Keratinocyte (primary cell): Measurements from ENCODE around the gene DGKD. TPM values are rescaled to one million over a fixed set of nuclear protein-coding genes. Genes with fewer than 3 reads are reported as not detected.
"Not testable (repeated sequence)": the region's sequence is repeated elsewhere in the genome, so short reads cannot be mapped to it uniquely, and the experiment has no call there.

ENCODE experiments used
- DNase-seq: peaks from one replicate; pipeline ENCODE4 v3.0.0-alpha.2; 2011; ENCODE audit warnings: low read depth, missing footprints, low spot score
- FAIRE-seq: peaks from 2 replicates; lab custom pipeline; 2011; peaks lifted over from hg19 to GRCh38; lab: Jason Lieb, UNC
- H2AFZ ChIP-seq: 2 replicates; pipeline ENCODE4 v1.6.0; 2012; ENCODE audit warnings: low read length, control low read depth, inconsistent platforms; ENCODE audit not compliant: control insufficient read depth
- H3K27ac ChIP-seq: 2 replicates; pipeline ENCODE4 v1.5.1; 2011; ENCODE audit warnings: low read length; ENCODE audit not compliant: control insufficient read depth, insufficient read depth
- H3K27me3 ChIP-seq: 3 replicates; pipeline ENCODE4 v1.6.0; 2011; ENCODE audit warnings: low read length; ENCODE audit not compliant: control insufficient read depth, insufficient read depth; ENCODE audit errors: extremely low read depth
- H3K36me3 ChIP-seq, 2 experiments: 2 replicates in 1 of 2; 3 replicates in 1 of 2; pipeline ENCODE4 v1.5.1; 2011; ENCODE audit warnings: low read length in 2 of 2, mild to moderate bottlenecking in 1 of 2; ENCODE audit not compliant: control insufficient read depth in 2 of 2, insufficient read depth in 2 of 2; ENCODE audit errors: extremely low read depth in 1 of 2
- H3K4me1 ChIP-seq: 3 replicates; pipeline ENCODE4 v1.5.1; 2011; ENCODE audit warnings: low read length; ENCODE audit not compliant: control insufficient read depth, insufficient read depth; ENCODE audit errors: extremely low read depth
- H3K4me2 ChIP-seq: 3 replicates; pipeline ENCODE4 v1.6.0; 2011; ENCODE audit warnings: low read depth, low read length; ENCODE audit not compliant: control insufficient read depth, insufficient read depth; ENCODE audit errors: extremely low read depth
- H3K4me3 ChIP-seq, 3 experiments: fragments of 200-600 bp in 1 of 3; sonication (generic) in 1 of 3; 2 replicates in 2 of 3; 3 replicates in 1 of 3; pipeline ENCODE4 v1.5.1; 2011 to 2016; ENCODE audit warnings: low read length in 3 of 3, mild to moderate bottlenecking in 3 of 3, control low read depth in 2 of 3, inconsistent platforms in 1 of 3, low read depth in 1 of 3, mixed read lengths in 1 of 3, mixed run types in 1 of 3, moderate library complexity in 1 of 3; ENCODE audit not compliant: control insufficient read depth in 2 of 3, insufficient read depth in 2 of 3; ENCODE audit errors: extremely low read depth in 1 of 3
- H3K79me2 ChIP-seq: 2 replicates; pipeline ENCODE4 v1.6.0; 2012; ENCODE audit warnings: low read length; ENCODE audit not compliant: control insufficient read depth, insufficient read depth
- H3K9ac ChIP-seq: 3 replicates; pipeline ENCODE4 v1.6.0; 2011; ENCODE audit warnings: low read length; ENCODE audit not compliant: control insufficient read depth, insufficient read depth; ENCODE audit errors: extremely low read depth
- H3K9me1 ChIP-seq: 3 replicates; pipeline ENCODE4 v1.6.0; 2011; ENCODE audit warnings: low read length; ENCODE audit not compliant: control insufficient read depth, insufficient read depth; ENCODE audit errors: extremely low read depth
- H3K9me3 ChIP-seq: 2 replicates; pipeline ENCODE4 v1.5.1; 2012; ENCODE audit warnings: low read depth, low read length; ENCODE audit not compliant: control insufficient read depth
- H4K20me1 ChIP-seq: 3 replicates; pipeline ENCODE4 v1.6.0; 2011; ENCODE audit warnings: low read length; ENCODE audit not compliant: control insufficient read depth, insufficient read depth; ENCODE audit errors: extremely low read depth
- CTCF ChIP-seq, 3 experiments: IDR thresholded peaks in 1 of 3; conservative IDR thresholded peaks in 1 of 3; optimal IDR thresholded peaks in 1 of 3; 2 replicates in 2 of 3; 3 replicates in 1 of 3; pipeline versions ENCODE3 to v1.5.1; 2011; ENCODE audit warnings: low read length in 3 of 3, mild to moderate bottlenecking in 3 of 3, moderate library complexity in 2 of 3, control low read depth in 1 of 3, inconsistent platforms in 1 of 3; ENCODE audit not compliant: insufficient read depth in 2 of 3; ENCODE audit errors: extremely low read depth in 1 of 3
- EZH2 ChIP-seq: IDR thresholded peaks from one replicate; pipeline ENCODE4 v1.6.1; 2012; ENCODE audit warnings: inconsistent platforms, mild to moderate bottlenecking, low read length, moderate library complexity
- dilution Hi-C: fragments of 300-500 bp; cut with MboI; formaldehyde crosslinking; loops from one replicate; pipeline ENCODE4 v1.7.0; 2020; ENCODE audit warnings: low sequenced_read_pairs; ENCODE audit not compliant: extremely low pct_ligation_motif_present
- polyA plus RNA-seq, 5 experiments: library from polyadenylated mRNA; depleted of rRNA in 3 of 5; stranded (reverse) in 3 of 5; stranded (forward) in 1 of 5; unstranded in 1 of 5; fragments of >200 nt; gene quantifications; 1 replicate in 1 of 5; 2 replicates in 3 of 5; 3 replicates in 1 of 5; pipeline versions ENCODE4 v1.2.1 to v1.2.3, GENCODE V29; 2011 to 2012; ENCODE audit warnings: missing spikeins in 2 of 5, low read depth in 1 of 5, low replicate concordance in 1 of 5

The DGKD gene
- polyA plus RNA-seq, 1 donor (not counting 4 experiments of a cell fraction or from before 2014, with no cell fraction given): 6.1 TPM

- no peak overlapping the region for H3K9ac ChIP-seq
- no peak overlapping the region for H3K27ac ChIP-seq
- H3K4me2 ChIP-seq: no peak overlapping the region
- no peaks in the 10 kb centered on the region for H4K20me1 ChIP-seq
- H3K9me1 ChIP-seq: no peaks in the 10 kb centered on the region
- FAIRE-seq (no peak), DNase-seq (no peak)
- H3K79me2 ChIP-seq: no peaks in the 10 kb centered on the region
- dilution Hi-C loops: no loop called here
- TF ChIP-seq CTCF (optimal IDR thresholded peaks at IDR 0.05 in 1 of 3, IDR thresholded peaks at IDR 0.05 in 1 of 3, conservative IDR thresholded peaks at IDR 0.05 in 1 of 3; ENCODE audit: extremely low read depth in 1 of 3, insufficient read depth in 2 of 3, low read length in 3 of 3) (no peak), EZH2 (no peak)
- H3K9me3 ChIP-seq: no peaks in the 10 kb centered on the region
- H2AFZ ChIP-seq: no peak overlapping the region
- H3K4me3 ChIP-seq: no peak overlapping the region
- no peaks in the 10 kb centered on the region for H3K4me1 ChIP-seq
- H3K36me3 ChIP-seq: no peaks in the 10 kb centered on the region
- peaks cover 20% of the 10 kb centered on the region for H3K27me3 ChIP-seq
These were observed 22.2 kb upstream of the DGKD start for GRCh38 chr2:233332125-233332524.

- Histone ChIP-seq H3K9me1 (no peaks in the 10 kb centered on the region), H4K20me1 (no peaks in the 10 kb centered on the region), H3K27ac (no peak overlapping the region), H3K9me3 (no peaks in the 10 kb centered on the region), H3K4me2 (no peak overlapping the region), H3K4me1 (no peaks in the 10 kb centered on the region), H3K79me2 (no peaks in the 10 kb centered on the region), H3K27me3 (peaks cover 25% of the 10 kb centered on the region), H3K36me3 (no peaks in the 10 kb centered on the region), H3K4me3 (no peak overlapping the region), H2AFZ (no peak overlapping the region), H3K9ac (no peak overlapping the region)
- no peak for FAIRE-seq
- no peak for TF ChIP-seq CTCF (optimal IDR thresholded peaks at IDR 0.05 in 1 of 3, IDR thresholded peaks at IDR 0.05 in 1 of 3, conservative IDR thresholded peaks at IDR 0.05 in 1 of 3; ENCODE audit: extremely low read depth in 1 of 3, insufficient read depth in 2 of 3, low read length in 3 of 3)
- TF ChIP-seq EZH2: no peak
- no peak for DNase-seq
- dilution Hi-C loops: no loop called here
These were observed 19.4 kb upstream of the DGKD start for GRCh38 chr2:233334915-233335314.

- H3K9me3 ChIP-seq, H3K9me1 ChIP-seq, H3K4me1 ChIP-seq, H3K4me2 ChIP-seq, H2AFZ ChIP-seq, H3K27ac ChIP-seq, dilution Hi-C loops, DNase-seq, H3K36me3 ChIP-seq, H3K79me2 ChIP-seq, FAIRE-seq, H3K4me3 ChIP-seq, H4K20me1 ChIP-seq, H3K9ac ChIP-seq: not testable (repeated sequence)
- peaks cover 22% of the 10 kb centered on the region for H3K27me3 ChIP-seq
These were observed 18.2 kb upstream of the DGKD start for GRCh38 chr2:233336091-233336490.
